WTC11 (cell line): ENCODE measurements around the gene KCNK15.

ENCODE experiments used
- FOXP4 ChIP-seq: sonication (generic); formaldehyde crosslinking; IDR thresholded peaks from 2 replicates; pipeline ENCODE4 v1.8.0; 2022; ENCODE audit warnings: mild to moderate bottlenecking, missing genetic modification reagents
- SMAD3 ChIP-seq: sonication (generic); formaldehyde crosslinking; IDR thresholded peaks from 2 replicates; pipeline ENCODE4 v1.8.0; 2022; ENCODE audit warnings: missing genetic modification reagents, mild to moderate bottlenecking, borderline replicate concordance

GRCh38 chr20:44705364-44706094 is 40.1 kb upstream of the KCNK15 start:
- no peak for TF ChIP-seq SMAD3 (CRISPR knock-in tag)
- TF ChIP-seq FOXP4 = no peak
